Measurements from ENCODE around the gene OR4S1.
A peak's percentile ranks its signal among the peaks of the same experiment; 100 is the strongest.
"Not testable (repeated sequence)": the region's sequence is repeated elsewhere in the genome, so short reads cannot be mapped to it uniquely, and the experiment has no call there.

OR4S1 gene, protein sequence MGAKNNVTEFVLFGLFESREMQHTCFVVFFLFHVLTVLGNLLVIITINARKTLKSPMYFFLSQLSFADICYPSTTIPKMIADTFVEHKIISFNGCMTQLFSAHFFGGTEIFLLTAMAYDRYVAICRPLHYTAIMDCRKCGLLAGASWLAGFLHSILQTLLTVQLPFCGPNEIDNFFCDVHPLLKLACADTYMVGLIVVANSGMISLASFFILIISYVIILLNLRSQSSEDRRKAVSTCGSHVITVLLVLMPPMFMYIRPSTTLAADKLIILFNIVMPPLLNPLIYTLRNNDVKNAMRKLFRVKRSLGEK

DNA sequence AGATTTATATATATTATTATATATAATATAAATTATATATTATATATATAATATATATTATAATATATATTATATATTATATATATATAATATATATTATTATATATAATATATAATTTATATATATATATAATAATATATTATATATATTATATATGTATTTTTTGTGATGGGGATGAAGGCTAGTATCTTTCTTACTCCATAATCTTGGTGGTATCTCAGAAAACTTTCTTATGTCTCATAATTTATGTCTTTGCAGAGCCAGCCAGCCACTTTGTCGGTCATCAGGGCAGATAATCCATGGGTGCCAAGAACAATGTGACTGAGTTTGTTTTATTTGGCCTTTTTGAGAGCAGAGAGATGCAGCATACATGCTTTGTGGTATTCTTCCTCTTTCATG is at the start of gene OR4S1:
Gene OR4S1 (plus strand): TSS at position 301 of the 400 bp plus-strand sequence. CDS start 0 bp downstream, at position 301.
- no peak within 1 kb of the TSS for H3K4me3 ChIP-seq (ENCODE audit: low read depth, low read length)
- no peak for TF ChIP-seq CTCF (IDR thresholded peaks at IDR 0.05; ENCODE audit: insufficient read depth, low read length, missing control alignments)
- ChIA-PET CTCF (no interaction called here), POLR2A (no interaction called here)
- no peak for DNase-seq (ENCODE audit: low read depth, low spot score)

DNA sequence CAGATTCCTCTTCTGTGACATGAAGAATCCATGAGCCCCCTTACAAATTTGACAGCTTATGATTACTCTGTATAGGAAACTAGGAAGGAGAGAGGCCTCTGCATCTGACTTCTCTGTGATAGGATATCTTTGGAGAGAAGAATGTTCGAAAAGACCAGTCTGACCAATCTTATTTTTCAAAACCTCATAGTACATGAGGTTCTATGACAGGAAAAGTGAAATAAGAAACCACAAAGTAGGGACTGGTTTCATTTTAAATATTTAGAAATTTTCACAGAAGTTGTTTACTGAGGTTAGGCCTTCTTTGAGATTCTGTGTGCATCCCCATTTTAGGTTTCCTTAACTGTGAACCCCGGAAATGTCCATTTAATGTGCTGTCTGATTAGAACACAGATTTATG is 44.4 kb upstream of the OR4S1 start:
- no peak overlapping the region for H3K4me3 ChIP-seq (ENCODE audit: low read depth, low read length)
- no peak for TF ChIP-seq CTCF (IDR thresholded peaks at IDR 0.05; ENCODE audit: insufficient read depth, low read length, missing control alignments)
- CTCF ChIA-PET: no interaction called here
- POLR2A ChIA-PET: no interaction called here
- no peak for DNase-seq (ENCODE audit: low read depth, low spot score)

DNA sequence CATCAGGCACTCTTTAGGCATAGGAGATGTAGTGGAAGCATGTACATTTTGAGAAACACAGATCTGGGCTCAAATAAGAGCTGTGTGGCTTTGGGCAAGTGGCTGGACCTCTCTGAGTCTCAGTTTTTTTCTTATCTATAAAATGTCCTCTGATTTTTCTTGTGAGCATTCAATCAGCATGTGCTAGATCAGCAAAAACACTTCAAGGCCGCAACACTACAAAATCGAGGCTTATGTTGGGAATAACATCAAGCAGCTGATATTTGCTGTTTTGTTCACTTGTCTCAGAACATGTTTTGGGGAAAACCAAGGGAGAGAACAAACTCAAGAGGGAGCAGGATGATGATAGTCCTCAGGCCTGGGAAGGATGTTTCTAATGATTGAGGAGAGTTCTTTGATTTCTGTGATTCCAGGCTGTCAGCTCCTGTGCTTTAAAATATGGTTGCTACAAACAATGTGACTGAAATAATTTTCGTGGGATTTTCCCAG is 42.6 kb upstream of the OR4S1 start, which contains the start of gene OR4X1:
Gene OR4X1 (plus strand): TSS at position 439 of the 489 bp plus-strand sequence. CDS start 0 bp downstream, at position 439.
- H3K4me3 ChIP-seq (ENCODE audit: low read depth, low read length): no peak within 1 kb of the TSS
- DNase-seq (ENCODE audit: low read depth, low spot score): no peak
- TF ChIP-seq CTCF (IDR thresholded peaks at IDR 0.05; ENCODE audit: insufficient read depth, low read length, missing control alignments): no peak
- ChIA-PET POLR2A (no interaction called here), CTCF (no interaction called here)

GRCh38 chr11:48270621-48271020 is 35.4 kb upstream of the OR4S1 start:
- ChIA-PET CTCF (no interaction called here), POLR2A (no interaction called here)
- DNase-seq (ENCODE audit: low read depth, low spot score): no peak
- no peak for TF ChIP-seq CTCF (IDR thresholded peaks at IDR 0.05; ENCODE audit: insufficient read depth, low read length, missing control alignments)
- H3K4me3 ChIP-seq (ENCODE audit: low read depth, low read length): no peak overlapping the region

- no peak for DNase-seq (ENCODE audit: low read depth, low spot score)
- ChIA-PET POLR2A (no interaction called here), CTCF (no interaction called here)
- no peak for TF ChIP-seq CTCF (IDR thresholded peaks at IDR 0.05; ENCODE audit: insufficient read depth, low read length, missing control alignments)
- H3K4me3 ChIP-seq (ENCODE audit: low read depth, low read length): no peak overlapping the region
Measured at GRCh38 chr11:48272606-48273005, 33.4 kb upstream of the OR4S1 start.

- CTCF ChIA-PET: interaction anchor here (0.7 to 1.2 kb wide), 5 partner anchors 9 to 135 kb away, joined by 3 to 6 read pairs (median 3); no protein-coding TSS in a partner anchor
- no peak for DNase-seq (ENCODE audit: low read depth, low spot score)
Measured at GRCh38 chr11:48307760-48308386, 1.9 kb downstream of the OR4S1 start.

GRCh38 chr11:48313590-48313989 is 7.6 kb downstream of the OR4S1 start:
- POLR2A ChIA-PET; DNase-seq (ENCODE audit: low read depth, low spot score); CTCF ChIA-PET; H3K4me3 ChIP-seq (ENCODE audit: low read depth, low read length): not testable (repeated sequence)

More at GRCh38 chr11:48307760-48308386, 1.9 kb downstream of the OR4S1 start:
- H3K4me3 ChIP-seq (ENCODE audit: low read depth, low read length): no peak overlapping the region
- peak; percentile 72 for TF ChIP-seq CTCF (IDR thresholded peaks at IDR 0.05; ENCODE audit: insufficient read depth, low read length, missing control alignments)
- POLR2A ChIA-PET: no interaction called here

DNA sequence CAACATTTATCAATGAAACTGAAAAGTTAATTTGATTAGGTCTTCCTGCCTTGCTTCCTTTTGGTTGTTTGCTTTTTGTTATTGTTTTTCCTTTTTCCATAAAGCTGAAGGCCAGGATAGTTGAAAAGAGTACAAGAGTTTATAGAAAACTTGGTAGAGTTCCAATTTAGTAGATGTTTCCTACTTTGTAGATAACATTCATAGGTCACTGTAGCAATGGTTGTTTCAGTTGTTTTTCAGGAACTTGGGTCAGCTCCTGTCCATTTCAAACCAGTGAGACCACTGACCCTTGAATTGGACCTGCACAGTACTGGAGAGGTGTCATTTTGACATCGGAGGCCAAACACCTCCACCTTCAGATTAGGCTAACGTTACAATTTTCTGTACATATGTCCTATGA is 13.8 kb downstream of the OR4S1 start:
- POLR2A ChIA-PET; DNase-seq (ENCODE audit: low read depth, low spot score); CTCF ChIA-PET; H3K4me3 ChIP-seq (ENCODE audit: low read depth, low read length): not testable (repeated sequence)

GRCh38 chr11:48324620-48325019 is 18.6 kb downstream of the OR4S1 start, which contains the start of gene OR4C3:
Gene OR4C3 (plus strand): TSS chr11:48324920. CDS start chr11:48325022, 102 bp downstream.
- CTCF ChIA-PET: interaction anchor here (1.0 kb wide), 1 partner anchor 18 kb away, joined by 3 read pairs; no protein-coding TSS in a partner anchor
- H3K4me3 ChIP-seq (ENCODE audit: low read depth, low read length); DNase-seq (ENCODE audit: low read depth, low spot score); POLR2A ChIA-PET: not testable (repeated sequence)

All from AG04449 (cell line).